Endothelial cell (in vitro differentiated cells): ENCODE measurements around the gene ERCC6. TPM values are rescaled to one million over a fixed set of nuclear protein-coding genes. Genes with fewer than 3 reads are reported as not detected.

Source experiments
- DNase-seq: peaks from one replicate; pipeline ENCODE4 v3.0.0; 2021; ENCODE audit warnings: low spot score
- H3K27ac Mint-ChIP-seq: one replicate; pipeline ENCODE4 v1.8.0; 2021; ENCODE audit warnings: mixed read lengths, inconsistent platforms; ENCODE audit not compliant: unreplicated experiment
- H3K27me3 Mint-ChIP-seq: one replicate; pipeline ENCODE4 v1.8.0; 2021; ENCODE audit warnings: mild to moderate bottlenecking, moderate library complexity, mixed read lengths, inconsistent platforms; ENCODE audit not compliant: unreplicated experiment
- H3K36me3 Mint-ChIP-seq: one replicate; pipeline ENCODE4 v1.8.0; 2021; ENCODE audit warnings: mild to moderate bottlenecking, low read depth, mixed read lengths, inconsistent platforms; ENCODE audit not compliant: unreplicated experiment
- H3K4me1 Mint-ChIP-seq: one replicate; pipeline ENCODE4 v1.8.0; 2021; ENCODE audit warnings: mild to moderate bottlenecking, mixed read lengths, inconsistent platforms; ENCODE audit not compliant: unreplicated experiment
- H3K4me3 Mint-ChIP-seq: one replicate; pipeline ENCODE4 v1.8.0; 2021; ENCODE audit warnings: mild to moderate bottlenecking, mixed read lengths, inconsistent platforms; ENCODE audit not compliant: unreplicated experiment
- H3K9me3 Mint-ChIP-seq: one replicate; pipeline ENCODE4 v1.8.0; 2021; ENCODE audit warnings: mixed read lengths, inconsistent platforms; ENCODE audit not compliant: unreplicated experiment
- total RNA-seq: library from RNA; stranded (reverse); fragmentation: NEBNext Ultra II Directional; extraction: Animal tissue kit (Norgen Biotek cat#: 25700); gene quantifications from one replicate; pipeline ENCODE4 v1.2.1, GENCODE V29; 2021; ENCODE audit not compliant: unreplicated experiment
- TF ChIP-seq, protein P1 (sequence below): fragments of 200-600 bp; sonication (generic); IDR thresholded peaks from one replicate; pipeline ENCODE4 v1.5.0; 2021; ENCODE audit warnings: antibody characterized with exemption; ENCODE audit not compliant: unreplicated experiment

ERCC6 gene
- total RNA-seq, 1 donor from 2014 or later = 25.8 TPM

DNA sequence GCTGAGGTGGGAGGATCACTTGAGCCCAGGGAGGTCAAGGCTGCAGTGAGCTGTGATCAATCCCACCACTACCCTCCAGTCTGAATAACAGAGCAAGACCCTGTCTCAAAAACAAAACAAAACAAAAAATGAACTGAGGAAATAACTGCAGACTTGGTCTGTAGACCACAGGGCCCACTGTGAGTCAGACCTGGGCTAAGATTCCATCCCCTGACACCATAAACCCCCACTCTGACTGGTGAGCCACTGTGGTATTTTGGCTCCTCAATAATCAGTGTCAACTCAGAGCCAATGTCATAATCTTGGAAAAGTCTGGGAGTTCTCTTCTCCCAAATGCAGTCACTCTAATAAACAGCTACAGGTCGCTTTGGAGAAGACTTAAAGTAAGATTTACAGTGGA lies 24.0 kb upstream of the ERCC6 start:
- no peak for DNase-seq
- Mint-ChIP-seq H3K4me3 (no peak overlapping the region), H3K4me1 (peaks cover 4% of the 10 kb centered on the region), H3K9me3 (no peaks in the 10 kb centered on the region), H3K27ac (no peak overlapping the region), H3K27me3 (no peaks in the 10 kb centered on the region), H3K36me3 (no peaks in the 10 kb centered on the region)
- TF ChIP-seq, protein P1, sequence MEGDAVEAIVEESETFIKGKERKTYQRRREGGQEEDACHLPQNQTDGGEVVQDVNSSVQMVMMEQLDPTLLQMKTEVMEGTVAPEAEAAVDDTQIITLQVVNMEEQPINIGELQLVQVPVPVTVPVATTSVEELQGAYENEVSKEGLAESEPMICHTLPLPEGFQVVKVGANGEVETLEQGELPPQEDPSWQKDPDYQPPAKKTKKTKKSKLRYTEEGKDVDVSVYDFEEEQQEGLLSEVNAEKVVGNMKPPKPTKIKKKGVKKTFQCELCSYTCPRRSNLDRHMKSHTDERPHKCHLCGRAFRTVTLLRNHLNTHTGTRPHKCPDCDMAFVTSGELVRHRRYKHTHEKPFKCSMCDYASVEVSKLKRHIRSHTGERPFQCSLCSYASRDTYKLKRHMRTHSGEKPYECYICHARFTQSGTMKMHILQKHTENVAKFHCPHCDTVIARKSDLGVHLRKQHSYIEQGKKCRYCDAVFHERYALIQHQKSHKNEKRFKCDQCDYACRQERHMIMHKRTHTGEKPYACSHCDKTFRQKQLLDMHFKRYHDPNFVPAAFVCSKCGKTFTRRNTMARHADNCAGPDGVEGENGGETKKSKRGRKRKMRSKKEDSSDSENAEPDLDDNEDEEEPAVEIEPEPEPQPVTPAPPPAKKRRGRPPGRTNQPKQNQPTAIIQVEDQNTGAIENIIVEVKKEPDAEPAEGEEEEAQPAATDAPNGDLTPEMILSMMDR = no peak

DNA sequence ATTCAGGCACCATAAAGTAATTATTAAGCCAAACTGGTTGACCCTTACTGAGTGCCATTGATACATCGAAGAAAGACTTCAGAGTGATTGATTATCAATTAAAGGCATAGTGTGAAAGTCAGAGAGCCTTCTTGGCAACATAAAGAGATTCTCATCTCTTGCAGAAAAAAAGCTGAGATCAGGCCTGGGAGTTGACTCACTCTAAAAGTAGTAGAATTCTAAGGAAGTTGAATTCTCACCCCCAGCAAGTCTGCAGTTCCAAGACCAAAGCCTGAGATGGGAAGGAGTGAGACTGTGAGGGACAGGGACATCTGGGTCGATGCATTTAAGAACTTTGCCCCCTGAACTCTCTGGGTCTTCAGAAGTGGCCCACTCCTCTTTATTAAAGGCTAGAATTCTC lies 21.6 kb upstream of the ERCC6 start:
- no peak overlapping the region for H3K27ac Mint-ChIP-seq

DNA sequence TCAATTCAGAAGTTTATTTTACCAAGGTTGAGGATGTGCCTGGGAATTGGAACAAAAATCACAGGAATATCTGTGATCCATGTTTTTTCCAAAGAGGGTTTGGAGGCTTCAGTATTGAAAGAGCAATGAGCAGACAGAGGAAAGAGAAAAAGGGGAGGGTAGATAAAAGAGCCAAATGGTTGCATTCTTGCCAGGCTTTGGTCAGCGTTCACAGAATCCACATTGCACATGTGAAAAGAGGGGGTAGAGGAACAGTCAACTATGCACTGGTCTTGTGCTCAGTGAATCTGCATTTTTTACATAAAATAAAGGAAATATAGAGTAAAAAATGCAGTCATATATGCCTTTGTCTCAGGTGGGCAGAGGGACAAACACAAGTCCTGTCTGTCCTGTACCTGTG lies 20.6 kb upstream of the ERCC6 start:
- Mint-ChIP-seq H3K27ac (no peak overlapping the region), H3K4me1 (peaks cover 4% of the 10 kb centered on the region), H3K9me3 (no peaks in the 10 kb centered on the region), H3K36me3 (no peaks in the 10 kb centered on the region), H3K4me3 (no peak overlapping the region), H3K27me3 (no peaks in the 10 kb centered on the region)
- no peak for DNase-seq
- TF ChIP-seq, protein P1 = no peak

More for the DNA sequence above, 21.6 kb upstream of the ERCC6 start:
- Mint-ChIP-seq H3K36me3 (no peaks in the 10 kb centered on the region), H3K4me1 (peaks cover 4% of the 10 kb centered on the region), H3K9me3 (no peaks in the 10 kb centered on the region), H3K4me3 (no peak overlapping the region), H3K27me3 (no peaks in the 10 kb centered on the region)
- no peak for DNase-seq
- TF ChIP-seq, protein P1 = no peak

DNA sequence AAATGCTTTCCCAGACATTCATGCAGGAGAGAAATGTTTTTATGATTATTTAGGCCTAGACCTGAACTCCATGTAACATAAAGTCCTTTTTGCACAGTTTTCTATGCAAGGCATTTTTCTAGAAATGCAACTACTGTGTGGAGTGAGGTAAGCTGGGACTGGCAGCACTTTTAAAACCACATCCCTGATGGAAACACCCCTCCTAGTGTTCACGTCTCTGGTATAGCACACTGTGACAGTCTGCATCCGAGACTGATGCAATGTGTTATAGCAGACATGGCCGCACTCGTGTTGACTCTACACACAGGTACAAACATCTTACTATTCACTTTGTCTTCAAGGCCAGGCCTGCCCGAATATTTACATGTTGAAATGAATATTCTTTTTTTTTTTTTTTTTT lies 19.3 kb upstream of the ERCC6 start:
- H3K4me3 Mint-ChIP-seq = no peak overlapping the region
- no peak overlapping the region for H3K27ac Mint-ChIP-seq
- peaks cover 4% of the 10 kb centered on the region for H3K4me1 Mint-ChIP-seq
- no peak for DNase-seq
- TF ChIP-seq, protein P1 = no peak
- H3K9me3 Mint-ChIP-seq = no peaks in the 10 kb centered on the region
- no peaks in the 10 kb centered on the region for H3K27me3 Mint-ChIP-seq
- no peaks in the 10 kb centered on the region for H3K36me3 Mint-ChIP-seq

DNA sequence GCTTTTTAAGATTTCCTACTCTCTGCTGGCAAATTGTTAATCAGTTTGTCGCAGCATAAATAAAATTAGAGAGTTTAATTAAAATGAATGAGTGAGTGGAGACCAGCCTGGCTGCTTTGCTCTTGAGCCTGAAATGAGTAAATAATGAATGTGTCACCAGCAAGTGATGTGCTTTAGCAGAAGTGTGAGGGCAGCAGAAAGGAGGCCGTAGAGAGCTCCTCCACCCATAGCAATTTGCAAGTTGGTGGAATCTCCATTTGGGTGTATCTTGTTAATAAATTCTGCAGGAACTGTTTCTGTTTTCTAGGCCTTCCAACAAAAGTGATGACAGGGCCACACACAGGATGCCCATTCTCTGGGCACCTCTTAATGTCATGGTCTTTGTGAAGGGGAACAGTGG lies 18.8 kb upstream of the ERCC6 start:
- no peak overlapping the region for H3K27ac Mint-ChIP-seq
- H3K4me1 Mint-ChIP-seq = peaks cover 4% of the 10 kb centered on the region
- DNase-seq = no peak
- H3K9me3 Mint-ChIP-seq = no peaks in the 10 kb centered on the region
- TF ChIP-seq, protein P1 = no peak
- H3K36me3 Mint-ChIP-seq = no peaks in the 10 kb centered on the region
- H3K27me3 Mint-ChIP-seq = no peaks in the 10 kb centered on the region
- no peak overlapping the region for H3K4me3 Mint-ChIP-seq
